SK-N-MC (cell line): ENCODE results near the gene PHRF1.

Experiments used
- EZH2 ChIP-seq: fragments of 200-600 bp; sonication (generic); IDR thresholded peaks from one replicate; pipeline ENCODE4 v1.6.1; 2017; ENCODE audit warnings: antibody characterized with exemption
- POLR2AphosphoS5 ChIP-seq: IDR thresholded peaks from 2 replicates; pipeline ENCODE4 v1.6.1; 2012; ENCODE audit warnings: mild to moderate bottlenecking, low read depth, low read length, borderline replicate concordance

- TF ChIP-seq POLR2AphosphoS5 = no peak
- TF ChIP-seq EZH2 = no peak
Measured at GRCh38 chr11:567011-567628, 9.2 kb upstream of the PHRF1 start.
